ENCODE measurements around the gene FAM171A2. TPM values are rescaled to one million over a fixed set of nuclear protein-coding genes. Genes with fewer than 3 reads are reported as not detected.

Gene FAM171A2
- total and polyA plus RNA-seq, 2 donors from 2014 or later: 0.94 to 1.6 TPM

DNA sequence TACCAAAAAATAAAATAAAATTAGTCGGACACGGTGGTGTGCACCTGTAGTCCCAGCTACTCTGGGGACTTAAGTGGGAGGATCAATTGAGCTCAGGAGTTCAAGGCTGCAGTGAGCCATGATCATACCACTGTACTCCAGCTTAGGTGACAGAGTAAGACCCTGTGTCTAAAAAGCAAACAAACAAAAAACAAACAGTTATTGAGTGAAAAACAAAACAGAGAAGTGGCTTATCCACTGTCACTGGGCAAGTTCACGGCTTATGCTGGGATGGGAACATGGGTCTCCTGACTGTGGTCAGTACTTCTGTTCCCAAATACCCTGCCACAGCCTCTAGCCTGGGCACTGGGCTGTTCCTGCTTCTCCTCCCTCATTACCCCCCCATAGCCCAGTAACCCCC lies 28.1 kb downstream of the FAM171A2 start:
- TF ChIP-seq, protein P1, sequence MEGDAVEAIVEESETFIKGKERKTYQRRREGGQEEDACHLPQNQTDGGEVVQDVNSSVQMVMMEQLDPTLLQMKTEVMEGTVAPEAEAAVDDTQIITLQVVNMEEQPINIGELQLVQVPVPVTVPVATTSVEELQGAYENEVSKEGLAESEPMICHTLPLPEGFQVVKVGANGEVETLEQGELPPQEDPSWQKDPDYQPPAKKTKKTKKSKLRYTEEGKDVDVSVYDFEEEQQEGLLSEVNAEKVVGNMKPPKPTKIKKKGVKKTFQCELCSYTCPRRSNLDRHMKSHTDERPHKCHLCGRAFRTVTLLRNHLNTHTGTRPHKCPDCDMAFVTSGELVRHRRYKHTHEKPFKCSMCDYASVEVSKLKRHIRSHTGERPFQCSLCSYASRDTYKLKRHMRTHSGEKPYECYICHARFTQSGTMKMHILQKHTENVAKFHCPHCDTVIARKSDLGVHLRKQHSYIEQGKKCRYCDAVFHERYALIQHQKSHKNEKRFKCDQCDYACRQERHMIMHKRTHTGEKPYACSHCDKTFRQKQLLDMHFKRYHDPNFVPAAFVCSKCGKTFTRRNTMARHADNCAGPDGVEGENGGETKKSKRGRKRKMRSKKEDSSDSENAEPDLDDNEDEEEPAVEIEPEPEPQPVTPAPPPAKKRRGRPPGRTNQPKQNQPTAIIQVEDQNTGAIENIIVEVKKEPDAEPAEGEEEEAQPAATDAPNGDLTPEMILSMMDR (IDR thresholded peaks at IDR 0.05; ENCODE audit: borderline replicate concordance, extremely low read depth, insufficient read depth): no peak
- H3K4me3 ChIP-seq (ENCODE audit: low read length in 3 of 3): no peak overlapping the region
- FAIRE-seq (no peak), DNase-seq (no peak)
- intact Hi-C loops (cut with DNase I): no loop called here
- no peaks in the 10 kb centered on the region for H3K9me3 ChIP-seq (ENCODE audit: control insufficient read depth in 2 of 3, insufficient read depth in 1 of 3, low read length in 3 of 3)
- H3K9ac ChIP-seq (ENCODE audit: low read length in 3 of 3): no peak overlapping the region
- H3K27me3 ChIP-seq (ENCODE audit: control insufficient read depth, insufficient read depth, low read length): no peaks in the 10 kb centered on the region
- no peak overlapping the region for H3K27ac ChIP-seq (ENCODE audit: low read depth in 2 of 2, low read length in 2 of 2)
- H3K36me3 ChIP-seq (ENCODE audit: control insufficient read depth in 2 of 3, insufficient read depth in 3 of 3, low read length in 3 of 3): no peaks in the 10 kb centered on the region
- H3K4me1 ChIP-seq (ENCODE audit: control insufficient read depth in 2 of 3, insufficient read depth in 2 of 3, low read depth in 1 of 3, low read length in 3 of 3): peaks cover 0 to 2% (median 0%) of the 10 kb centered on the region in 3 donors

DNA sequence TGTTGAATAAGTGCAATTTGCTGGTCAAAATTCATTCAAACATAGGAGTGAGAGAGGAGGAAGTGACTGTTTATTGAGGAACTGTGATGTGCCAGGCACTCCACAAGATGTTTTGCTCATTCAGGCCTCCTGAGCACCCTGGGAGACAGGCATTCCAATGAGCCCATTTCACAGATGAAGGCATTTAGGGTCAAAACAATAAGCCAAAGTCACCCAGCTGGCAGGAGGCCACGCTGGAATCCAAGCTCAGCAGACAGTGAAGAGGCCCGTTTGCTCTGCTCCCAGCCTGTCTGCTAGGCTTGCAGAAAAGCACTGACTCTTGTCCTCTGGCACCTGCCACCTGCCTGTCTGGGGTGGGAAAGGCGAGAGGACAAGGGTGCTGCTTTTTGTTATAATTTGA lies 28.9 kb downstream of the FAM171A2 start:
- TF ChIP-seq, protein P1 (IDR thresholded peaks at IDR 0.05; ENCODE audit: borderline replicate concordance, extremely low read depth, insufficient read depth): no peak
- H3K4me1 ChIP-seq (ENCODE audit: control insufficient read depth in 2 of 3, insufficient read depth in 2 of 3, low read depth in 1 of 3, low read length in 3 of 3): peaks cover 0 to 2% (median 0%) of the 10 kb centered on the region in 3 donors
- FAIRE-seq: no peak
- no peaks in the 10 kb centered on the region for H3K27me3 ChIP-seq (ENCODE audit: control insufficient read depth, insufficient read depth, low read length)
- no peak for DNase-seq
- H3K4me3 ChIP-seq (ENCODE audit: low read length in 3 of 3): no peak overlapping the region
- H3K36me3 ChIP-seq (ENCODE audit: control insufficient read depth in 2 of 3, insufficient read depth in 3 of 3, low read length in 3 of 3): no peaks in the 10 kb centered on the region
- H3K27ac ChIP-seq (ENCODE audit: low read depth in 2 of 2, low read length in 2 of 2): no peak overlapping the region
- no peak overlapping the region for H3K9ac ChIP-seq (ENCODE audit: low read length in 3 of 3)
- no peaks in the 10 kb centered on the region for H3K9me3 ChIP-seq (ENCODE audit: control insufficient read depth in 2 of 3, insufficient read depth in 1 of 3, low read length in 3 of 3)
- intact Hi-C loops (cut with DNase I): no loop called here

- no peaks in the 10 kb centered on the region for H3K36me3 ChIP-seq (ENCODE audit: control insufficient read depth in 2 of 3, insufficient read depth in 3 of 3, low read length in 3 of 3)
- H3K9ac ChIP-seq (ENCODE audit: low read length in 3 of 3): no peak overlapping the region
- FAIRE-seq (no peak), DNase-seq (no peak)
- H3K4me3 ChIP-seq (ENCODE audit: low read length in 3 of 3): no peak overlapping the region
- no peaks in the 10 kb centered on the region for H3K27me3 ChIP-seq (ENCODE audit: control insufficient read depth, insufficient read depth, low read length)
- H3K4me1 ChIP-seq (ENCODE audit: control insufficient read depth in 2 of 3, insufficient read depth in 2 of 3, low read depth in 1 of 3, low read length in 3 of 3): peaks cover 0 to 2% (median 0%) of the 10 kb centered on the region in 3 donors
- TF ChIP-seq, protein P1 (IDR thresholded peaks at IDR 0.05; ENCODE audit: borderline replicate concordance, extremely low read depth, insufficient read depth): no peak
- H3K27ac ChIP-seq (ENCODE audit: low read depth in 2 of 2, low read length in 2 of 2): no peak overlapping the region
- intact Hi-C loops (cut with DNase I): no loop called here
- H3K9me3 ChIP-seq (ENCODE audit: control insufficient read depth in 2 of 3, insufficient read depth in 1 of 3, low read length in 3 of 3): no peaks in the 10 kb centered on the region
Measured at GRCh38 chr17:44334315-44334714, 29.3 kb downstream of the FAM171A2 start.

DNA sequence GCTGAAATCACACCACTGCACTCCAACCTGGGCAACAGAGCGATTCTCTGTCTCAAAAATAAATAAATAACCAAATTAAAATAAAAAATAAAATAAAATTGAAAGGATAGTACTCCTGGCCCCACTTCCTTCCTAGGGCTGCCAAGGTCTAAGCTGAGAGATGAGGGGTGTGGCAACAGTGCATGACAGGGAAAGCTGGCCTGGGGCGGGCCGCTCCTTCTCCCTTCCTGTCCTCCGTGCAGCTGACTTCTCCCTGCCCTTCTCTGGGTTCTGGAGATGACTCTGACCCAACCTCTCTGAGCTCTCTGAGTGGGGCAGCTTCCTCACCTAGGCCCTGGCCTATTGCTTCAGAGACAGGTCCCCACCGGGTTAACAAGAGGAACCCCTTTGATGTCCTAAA lies 30.3 kb downstream of the FAM171A2 start:
- no peak for FAIRE-seq
- no peak for DNase-seq
- Histone ChIP-seq H3K4me1 (ENCODE audit: control insufficient read depth in 2 of 3, insufficient read depth in 2 of 3, low read depth in 1 of 3, low read length in 3 of 3) (peaks cover 0 to 2% (median 0%) of the 10 kb centered on the region in 3 donors), H3K27me3 (ENCODE audit: control insufficient read depth, insufficient read depth, low read length) (no peaks in the 10 kb centered on the region), H3K36me3 (ENCODE audit: control insufficient read depth in 2 of 3, insufficient read depth in 3 of 3, low read length in 3 of 3) (no peaks in the 10 kb centered on the region), H3K9ac (ENCODE audit: low read length in 3 of 3) (no peak overlapping the region), H3K27ac (ENCODE audit: low read depth in 2 of 2, low read length in 2 of 2) (no peak overlapping the region), H3K9me3 (ENCODE audit: control insufficient read depth in 2 of 3, insufficient read depth in 1 of 3, low read length in 3 of 3) (no peaks in the 10 kb centered on the region), H3K4me3 (ENCODE audit: low read length in 3 of 3) (no peak overlapping the region)
- intact Hi-C loops (cut with DNase I): no loop called here
- TF ChIP-seq, protein P1 (IDR thresholded peaks at IDR 0.05; ENCODE audit: borderline replicate concordance, extremely low read depth, insufficient read depth): no peak
